Fibroblast of villous mesenchyme (primary cell): Measurements from ENCODE around the gene JRKL. TPM values are rescaled to one million over a fixed set of nuclear protein-coding genes. Genes with fewer than 3 reads are reported as not detected.

Source experiments
- DNase-seq: peaks from one replicate; pipeline ENCODE4 v3.0.0-alpha.2; 2010; ENCODE audit warnings: low read depth
- H3K4me3 ChIP-seq: 2 replicates; pipeline ENCODE4 v1.5.1; 2011; ENCODE audit warnings: low read depth, mild to moderate bottlenecking, low read length
- CTCF ChIP-seq: IDR thresholded peaks from 2 replicates; pipeline ENCODE4 v1.5.1; 2012; ENCODE audit warnings: low read depth, mild to moderate bottlenecking, low read length; ENCODE audit not compliant: insufficient read depth
- total RNA-seq: library from RNA; depleted of rRNA; stranded (reverse); fragments of >200 nt; gene quantifications from 2 replicates; pipeline ENCODE4 v1.2.3, GENCODE V29; 2012

The JRKL gene
- total RNA-seq, 1 donor, result 10.4 TPM

- no peak for TF ChIP-seq CTCF
- no peak for DNase-seq
- no peak overlapping the region for H3K4me3 ChIP-seq
Observed at GRCh38 chr11:96356848-96357247, 33.0 kb upstream of the JRKL start.

- no peak for TF ChIP-seq CTCF
- no peak overlapping the region for H3K4me3 ChIP-seq
- no peak for DNase-seq
Observed at GRCh38 chr11:96357794-96358193, 32.0 kb upstream of the JRKL start.

DNA sequence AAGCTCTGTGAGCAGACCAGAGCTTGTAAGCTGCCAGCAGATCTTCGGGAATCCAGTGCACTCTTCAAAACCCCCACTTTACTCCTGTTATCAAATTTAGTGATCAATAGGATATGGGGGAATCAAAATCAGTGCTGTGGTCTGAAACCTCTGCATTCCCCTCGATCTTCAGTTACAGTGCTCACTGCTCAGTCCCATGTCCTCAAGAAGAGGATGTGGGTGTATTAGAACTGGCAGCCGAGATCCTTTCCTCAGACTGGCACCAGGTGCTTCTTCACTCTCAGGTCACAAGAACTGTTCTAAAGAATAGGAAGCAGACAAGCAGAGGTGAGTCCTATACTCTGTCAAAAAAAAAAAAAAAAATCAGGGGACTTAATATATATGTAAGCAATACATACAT is 31.5 kb upstream of the JRKL start:
- DNase-seq, result no peak
- H3K4me3 ChIP-seq, result no peak overlapping the region
- TF ChIP-seq CTCF, result no peak

DNA sequence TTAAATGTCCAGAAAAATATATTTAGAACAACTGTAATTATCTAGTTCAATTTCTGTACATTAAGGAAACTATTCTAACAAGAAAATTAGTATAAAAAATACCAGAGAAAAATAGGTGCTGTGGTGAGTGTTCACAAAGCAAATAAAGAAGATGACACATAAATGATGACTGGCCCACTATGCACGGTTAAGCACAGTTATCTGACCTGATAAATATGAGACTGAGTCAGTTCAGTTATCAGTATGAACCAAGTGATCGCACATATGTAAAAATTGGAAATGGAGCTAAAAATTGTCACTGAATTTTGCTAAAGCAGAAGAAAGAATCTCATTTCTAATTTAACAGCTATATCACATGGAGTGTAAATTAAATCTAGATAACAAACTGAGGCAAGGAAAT is 28.0 kb upstream of the JRKL start:
- no peak for TF ChIP-seq CTCF
- peak; percentile 28 for DNase-seq

DNA sequence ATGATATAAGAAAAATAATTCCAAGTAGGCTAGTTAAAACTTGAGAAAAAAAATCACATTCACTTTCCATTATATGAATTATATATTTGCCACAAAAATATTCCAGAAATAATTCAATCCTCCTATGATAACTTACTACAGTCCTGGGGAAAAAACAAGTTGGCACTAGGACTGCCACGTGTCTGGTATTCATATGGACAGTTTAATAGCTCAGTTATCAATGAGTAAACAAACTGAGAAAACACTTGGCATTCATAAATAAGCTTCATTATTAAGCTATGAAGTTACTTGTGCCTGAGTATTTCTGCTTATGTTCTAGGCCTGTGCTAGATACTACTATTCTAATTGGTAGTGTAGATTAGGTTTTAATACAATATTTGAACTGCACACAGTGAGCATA is 24.3 kb upstream of the JRKL start:
- H3K4me3 ChIP-seq, result no peak overlapping the region
- TF ChIP-seq CTCF, result no peak
- no peak for DNase-seq

More for the DNA sequence above, 28.0 kb upstream of the JRKL start:
- H3K4me3 ChIP-seq, result no peak overlapping the region

GRCh38 chr11:96366024-96366423 is 23.8 kb upstream of the JRKL start:
- DNase-seq, result no peak
- no peak for TF ChIP-seq CTCF

DNA sequence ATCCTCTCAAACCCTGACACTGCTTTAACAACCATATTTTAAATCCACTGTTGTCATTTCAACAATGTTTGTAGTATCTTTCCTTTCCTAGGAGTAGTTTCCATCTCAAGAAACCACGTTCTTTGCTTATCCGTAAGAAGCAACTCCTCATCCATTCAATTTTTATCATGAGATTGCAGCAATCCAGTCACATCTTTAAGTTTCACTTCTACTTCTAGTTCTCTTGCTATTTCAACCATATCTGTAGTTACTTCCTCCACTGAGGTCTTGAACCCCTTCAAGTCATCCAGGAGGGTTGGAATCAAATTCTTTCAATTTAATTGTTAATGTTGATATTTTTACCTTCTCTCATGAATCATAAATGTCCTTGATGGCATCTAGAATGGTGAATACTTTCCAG is 22.5 kb upstream of the JRKL start:
- H3K4me3 ChIP-seq, result no peak overlapping the region
- no peak for TF ChIP-seq CTCF
- DNase-seq, result no peak

More at GRCh38 chr11:96366024-96366423, 23.8 kb upstream of the JRKL start:
- H3K4me3 ChIP-seq, result no peak overlapping the region
